22Rv1 (cell line): ENCODE measurements around the gene RFTN1.

Source experiments
- H3K27ac ChIP-seq: fragments of 450-650 bp; 2 replicates; pipeline ENCODE4 v1.5.1; 2017
- CTCF ChIP-seq: fragments of 450-650 bp; IDR thresholded peaks from 2 replicates; pipeline ENCODE4 v1.5.1; 2017; ENCODE audit warnings: mild to moderate bottlenecking
- ZFX ChIP-seq: fragments of 450-650 bp; IDR thresholded peaks from 2 replicates; pipeline ENCODE4 v1.6.1; 2017; ENCODE audit warnings: antibody characterized with exemption, borderline replicate concordance

RFTN1 gene

DNA sequence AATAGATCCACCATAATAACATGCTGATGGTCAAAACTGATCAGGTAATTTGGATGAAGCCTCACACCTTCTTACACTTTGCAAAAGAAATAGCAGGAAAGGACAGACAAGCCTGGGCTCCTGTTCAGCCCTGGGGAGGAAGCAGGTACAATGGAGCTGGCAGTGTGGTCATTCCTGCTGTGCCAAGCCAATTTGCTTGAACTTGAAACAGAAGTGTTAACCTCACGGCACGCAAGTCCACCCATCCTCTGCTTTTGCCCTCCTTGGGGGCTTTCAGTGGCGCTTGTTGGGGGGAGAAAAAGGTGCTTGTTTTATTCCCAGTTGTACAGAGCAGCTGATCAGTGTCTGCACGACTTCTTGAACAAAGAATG lies 36.8 kb upstream of the RFTN1 start:
- no peak overlapping the region for H3K27ac ChIP-seq
- TF ChIP-seq CTCF (no peak), ZFX (no peak)

DNA sequence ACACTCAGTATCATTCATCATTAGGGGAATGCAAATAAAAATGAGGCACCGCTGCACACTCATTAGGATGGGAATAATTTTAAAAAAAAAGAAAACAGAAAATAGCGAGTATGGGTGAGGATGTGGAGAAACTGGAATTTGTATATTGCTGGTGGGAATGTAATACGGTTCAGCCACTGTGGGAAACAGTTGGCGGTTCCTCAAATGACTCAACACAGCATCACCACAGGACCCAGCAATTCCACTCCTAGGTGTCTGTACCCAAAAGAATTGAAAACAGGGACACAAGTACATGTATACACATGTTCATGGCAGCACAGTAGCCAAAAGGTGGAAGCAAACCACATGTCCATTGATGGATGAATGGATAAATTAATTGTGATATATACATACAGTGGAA lies 35.2 kb upstream of the RFTN1 start:
- TF ChIP-seq ZFX (no peak), CTCF (no peak)
- no peak overlapping the region for H3K27ac ChIP-seq

GRCh38 chr3:16547561-16548357 lies 34.3 kb upstream of the RFTN1 start:
- TF ChIP-seq ZFX (no peak), CTCF (no peak)
- H3K27ac ChIP-seq, result no peak overlapping the region

DNA sequence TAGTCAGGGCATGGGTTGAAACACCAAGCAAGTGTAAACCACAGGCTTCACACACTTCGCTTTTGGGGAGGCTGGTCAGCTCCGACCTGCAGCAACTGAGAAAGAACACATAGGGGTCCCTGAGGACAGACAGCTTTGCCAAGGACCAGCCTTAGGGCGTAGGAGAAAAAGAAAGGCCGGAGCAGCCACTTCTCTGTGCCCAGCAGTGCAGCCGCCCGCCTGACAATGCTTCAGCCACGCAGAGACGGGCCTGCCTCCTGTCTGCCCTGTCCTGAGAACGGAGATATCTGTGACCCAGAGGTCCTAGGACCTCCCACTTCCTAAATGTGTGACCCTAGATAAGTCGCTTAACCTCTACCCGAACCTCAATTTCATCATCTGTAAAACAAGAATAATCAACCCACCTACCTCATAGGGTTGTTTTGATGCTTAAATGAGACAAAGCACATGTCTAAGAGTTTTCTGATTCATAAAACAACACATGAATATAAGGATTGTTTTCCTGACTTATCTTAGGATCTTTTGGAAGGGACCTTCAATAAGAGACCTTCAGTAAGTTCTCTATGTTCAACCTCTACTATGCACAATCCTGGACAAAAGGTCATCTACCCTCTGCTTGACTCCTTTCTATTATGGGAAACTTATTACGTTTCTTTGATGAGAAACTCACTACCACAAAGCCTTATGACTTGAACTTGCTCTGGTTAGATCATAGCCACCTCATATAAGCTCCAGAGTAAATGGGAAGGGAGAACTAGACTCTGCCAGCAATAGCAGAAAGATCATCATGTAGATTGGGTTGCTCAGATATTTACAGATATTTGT lies 32.9 kb upstream of the RFTN1 start:
- TF ChIP-seq ZFX (no peak), CTCF (no peak)
- H3K27ac ChIP-seq, result no peak overlapping the region

- no peak for TF ChIP-seq CTCF
- no peak for TF ChIP-seq ZFX
Measured at GRCh38 chr3:16545413-16546185, 32.1 kb upstream of the RFTN1 start.

GRCh38 chr3:16543242-16543864 lies 29.9 kb upstream of the RFTN1 start:
- H3K27ac ChIP-seq, result no peak overlapping the region
- no peak for TF ChIP-seq CTCF
- TF ChIP-seq ZFX, result no peak

More at GRCh38 chr3:16545413-16546185, 32.1 kb upstream of the RFTN1 start:
- H3K27ac ChIP-seq, result no peak overlapping the region
